Pancreas (tissue), 10 donors: Measurements from ENCODE around the gene TCP10L. TPM values are rescaled to one million over a fixed set of nuclear protein-coding genes. Genes with fewer than 3 reads are reported as not detected.

Experiments
- ATAC-seq, 4 donors: fragments of 200-7000 bp; cut with Tn5 transposase; one replicate each; pipeline versions ENCODE4 v1.8.0 to v1.9.1; 2020; ENCODE audit warnings: mild to moderate bottlenecking in 4 of 4, moderate library complexity in 4 of 4
- DNase-seq, 6 donors: peaks; one replicate each; pipeline ENCODE4 v3.0.0-alpha.2; 2020
- FAIRE-seq: peaks from 2 replicates; lab custom pipeline; 2012; peaks lifted over from hg19 to GRCh38; lab: Jason Lieb, UNC
- H3K27ac ChIP-seq, 4 donors: fragments of 200-600 bp; sonication (generic); 1 replicate in 3 of 4; 2 replicates in 1 of 4; pipeline versions ENCODE4 v1.5.0 to v1.8.0; 2020
- H3K27me3 ChIP-seq, 4 donors: fragments of 200-600 bp; one replicate each; pipeline ENCODE4 v1.8.0; 2021
- H3K36me3 ChIP-seq, 3 donors: fragments of 200-600 bp; sonication (generic) in 1 of 3; one replicate each; pipeline versions ENCODE4 v1.5.0 to v1.8.0; 2020 to 2021
- H3K4me1 ChIP-seq, 3 donors: fragments of 200-600 bp; one replicate each; pipeline ENCODE4 v1.8.0; 2021
- H3K4me3 ChIP-seq, 4 donors: fragments of 200-600 bp; sonication (generic) in 2 of 4; one replicate each; pipeline versions ENCODE4 v1.5.0 to v1.8.0; 2020 to 2021
- H3K9me3 ChIP-seq, 4 donors: fragments of 200-600 bp; one replicate each; pipeline ENCODE4 v1.8.0; 2021
- CTCF ChIP-seq, 4 donors: fragments of 200-600 bp; sonication (generic) in 3 of 4; IDR thresholded peaks; one replicate each; pipeline versions ENCODE4 v1.5.0 to v1.8.0; 2021; ENCODE audit warnings: antibody characterized with exemption in 4 of 4
- WGBS, 2 donors: extraction: QIAGEN DNeasy Blood & Tissue Kit; methylation state at CpG; one replicate each; pipeline ENCODE4 v1.1.7; 2013; 5-methylcytosine and 5-hydroxymethylcytosine counted together
- intact Hi-C, 3 donors: fragments of 100-400 bp; cut with DNase I; formaldehyde crosslinking; loops; one replicate each; pipeline versions ENCODE4 v1.11.1 to v1.14.2; 2022
- polyA plus RNA-seq, 2 donors: library from polyadenylated mRNA; stranded (reverse); fragments of 200-250 nt; gene quantifications; one replicate each; pipeline ENCODE4 v1.2.3, GENCODE V29; 2013
- total RNA-seq, 6 donors: library from RNA; stranded (reverse); fragmentation: NEBNext Ultra II Directional in 4 of 6; extraction: Animal tissue kit (Norgen Biotek cat#: 25700) in 4 of 6; gene quantifications; one replicate each; pipeline versions ENCODE4 v1.2.1 to v1.2.4, GENCODE V29; 2021 to 2023
- donor health status: healthy with polysubstance abuse.
- donor health status: DM: no; HTN: no; CAD: no; lungs with moderate emphysema.
- donor health status: DM: no; HTN: no; CAD: no.
- donor health status: control.
- donor health status: control.
- donor health status: Bipolar disorder and iron deficiency.
- donor health status: DM: yes; HTN: yes; CAD: no.
- donor health status: DM: no; HTN: no; CAD: no.
- donor health status: DM: no; HTN: no; CAD: no.
- donor health status: DM: yes; HTN: yes; CAD: no.

The TCP10L gene
- total and polyA plus RNA-seq, 8 donors = 0.26 to 1.9 (median 0.46) TPM; not detected in 3

DNA sequence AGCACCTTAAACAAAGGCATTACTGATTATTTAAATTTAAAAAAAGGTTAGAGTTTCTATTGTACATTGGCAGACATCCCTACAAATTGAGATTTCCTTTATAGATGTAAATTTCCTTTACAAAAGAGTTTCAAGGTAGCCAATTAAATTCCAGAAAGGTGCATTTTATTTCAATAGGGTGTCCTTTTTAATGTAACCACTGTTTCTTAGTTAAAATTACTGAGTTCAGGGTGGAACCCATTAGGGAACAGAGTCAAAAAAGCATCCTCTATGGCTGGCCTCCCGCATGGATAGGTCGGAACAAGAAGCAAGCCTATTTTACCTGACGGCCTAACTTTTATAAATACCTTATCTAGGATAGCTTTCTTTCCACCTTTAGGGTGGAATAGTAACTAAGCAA lies 24.4 kb downstream of the TCP10L start:
- Histone ChIP-seq H3K27me3 (no peaks in the 10 kb centered on the region), H3K36me3 (no peaks in the 10 kb centered on the region), H3K27ac (no peak overlapping the region), H3K9me3 (no peaks in the 10 kb centered on the region), H3K4me1 (no peaks in the 10 kb centered on the region), H3K4me3 (no peak overlapping the region)
- DNase-seq = no peak
- 94 to 95% methylated on average over 3 of the region's 3 CpGs for WGBS, 2 donors
- intact Hi-C loops = no loop called here
- no peak for ATAC-seq
- TF ChIP-seq CTCF (IDR thresholded peaks at IDR 0.05) = no peak
- no peak for FAIRE-seq

DNA sequence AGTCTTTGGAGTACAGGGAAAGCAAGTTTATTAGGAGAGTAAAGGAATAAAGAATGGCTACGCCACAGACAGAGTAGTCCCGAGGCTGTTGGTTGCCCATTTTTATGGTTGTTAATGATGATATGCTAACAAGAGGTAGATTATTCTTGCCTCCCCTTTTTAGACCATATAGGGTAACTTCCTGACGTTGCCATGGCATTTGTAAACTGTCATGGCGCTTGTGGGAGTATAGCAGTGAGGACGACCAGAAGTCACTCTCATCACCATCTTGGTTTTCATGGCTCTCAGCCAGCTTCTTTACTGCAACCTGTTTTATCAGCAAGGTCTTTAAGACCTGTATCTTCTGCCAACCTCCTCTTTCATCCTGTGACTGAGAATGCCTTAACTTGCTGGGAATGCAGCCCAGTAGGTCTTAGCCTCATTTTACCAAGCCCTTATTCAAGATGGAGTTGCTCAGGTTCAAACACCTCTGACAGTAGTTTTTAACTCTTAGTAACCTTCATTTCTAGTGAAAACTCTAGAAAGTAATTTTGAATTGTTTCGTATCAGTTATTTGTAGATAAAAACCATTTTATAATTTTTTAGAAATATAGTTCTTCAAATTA lies 26.2 kb downstream of the TCP10L start:
- Histone ChIP-seq H3K4me3 (no peak overlapping the region), H3K9me3 (no peaks in the 10 kb centered on the region), H3K27ac (no peak overlapping the region), H3K27me3 (no peaks in the 10 kb centered on the region), H3K4me1 (no peaks in the 10 kb centered on the region), H3K36me3 (no peaks in the 10 kb centered on the region)
- DNase-seq (no peak), FAIRE-seq (peak; percentile 57), ATAC-seq (no peak)
- TF ChIP-seq CTCF (IDR thresholded peaks at IDR 0.05) = no peak
- WGBS, 2 donors = 81 to 87% methylated on average over 6 of the region's 6 CpGs
- intact Hi-C loops = no loop called here

DNA sequence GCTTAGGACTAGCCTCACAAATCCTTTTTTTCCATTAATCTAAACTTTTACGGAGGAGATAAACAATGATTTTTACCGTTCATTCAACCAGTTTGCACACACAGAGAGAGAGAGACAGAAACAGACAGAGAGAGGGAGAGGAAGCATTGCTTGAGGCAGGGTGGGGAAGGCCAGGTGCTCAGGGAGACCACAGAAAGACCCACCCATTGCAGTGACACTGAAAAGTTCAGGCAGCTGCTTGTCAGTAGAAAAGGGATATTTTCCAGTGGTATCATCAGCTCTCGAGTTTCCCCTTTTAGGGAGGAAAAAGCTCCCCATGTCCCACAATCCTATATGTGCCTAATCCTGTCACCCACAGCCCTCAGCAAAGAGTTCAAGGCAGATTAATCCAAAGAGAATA lies 27.2 kb downstream of the TCP10L start:
- no peak for ATAC-seq
- no peak for DNase-seq
- Histone ChIP-seq H3K9me3 (no peaks in the 10 kb centered on the region), H3K27me3 (no peaks in the 10 kb centered on the region), H3K36me3 (no peaks in the 10 kb centered on the region), H3K27ac (no peak overlapping the region), H3K4me1 (no peaks in the 10 kb centered on the region), H3K4me3 (no peak overlapping the region)
- intact Hi-C loops = no loop called here
- whole genome bisulfite sequencing, 2 donors = 78 to 85% methylated on average over 3 of the region's 3 CpGs
- TF ChIP-seq CTCF (IDR thresholded peaks at IDR 0.05) = no peak
- FAIRE-seq = no peak

DNA sequence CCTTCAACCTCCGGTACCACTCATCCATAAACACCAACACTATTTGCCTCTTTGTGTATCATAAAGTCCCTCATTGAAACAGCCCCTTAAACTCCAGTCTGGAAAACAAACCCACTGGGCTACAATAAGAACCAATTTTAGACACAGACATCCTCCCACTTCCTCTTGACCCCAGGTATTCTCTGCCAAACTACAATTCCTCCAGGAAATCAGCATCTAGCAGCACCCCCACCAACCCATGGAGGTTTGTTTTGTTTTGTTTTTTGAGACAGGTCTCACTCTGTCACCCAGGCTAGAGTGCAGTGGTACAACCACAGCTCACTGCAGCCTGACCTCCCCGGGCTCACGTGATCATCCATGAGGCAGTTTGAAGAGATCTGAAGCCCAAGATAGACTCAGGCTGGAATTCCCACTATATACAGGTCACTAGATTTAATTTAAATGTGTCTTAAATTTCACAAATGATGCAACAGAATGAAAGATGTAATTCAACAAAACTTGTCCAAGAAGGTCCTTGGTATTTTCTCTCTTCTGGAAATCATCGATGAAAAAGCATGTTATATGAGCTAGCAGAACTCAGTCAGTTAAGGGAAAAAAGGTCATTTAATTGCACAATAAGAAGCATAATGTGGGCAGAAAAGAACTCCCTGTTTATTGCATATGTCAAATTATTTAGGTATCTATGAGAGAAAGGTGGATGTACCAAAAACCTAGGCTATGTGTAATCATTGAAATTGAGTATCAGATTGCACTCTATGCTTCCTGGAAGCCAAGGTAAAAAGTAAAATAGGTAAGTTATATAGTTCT lies 30.3 kb downstream of the TCP10L start:
- Histone ChIP-seq H3K9me3 (no peaks in the 10 kb centered on the region), H3K27ac (no peak overlapping the region), H3K4me3 (no peak overlapping the region), H3K4me1 (no peaks in the 10 kb centered on the region), H3K27me3 (no peaks in the 10 kb centered on the region), H3K36me3 (no peaks in the 10 kb centered on the region)
- intact Hi-C loops = no loop called here
- ATAC-seq (no peak), DNase-seq (no peak), FAIRE-seq (no peak)
- no peak for TF ChIP-seq CTCF (IDR thresholded peaks at IDR 0.05)
- 89 to 91% methylated on average over 4 of the region's 4 CpGs for WGBS, 2 donors

- no peaks in the 10 kb centered on the region for H3K27me3 ChIP-seq
- intact Hi-C loops = no loop called here
- H3K4me3 ChIP-seq = no peak overlapping the region
- no peaks in the 10 kb centered on the region for H3K9me3 ChIP-seq
- 61 to 75% methylated on average over 3 of the region's 3 CpGs for WGBS, 2 donors
- FAIRE-seq (no peak), ATAC-seq (no peak), DNase-seq (no peak)
- H3K27ac ChIP-seq = no peak overlapping the region
- TF ChIP-seq CTCF (IDR thresholded peaks at IDR 0.05) = no peak
- H3K4me1 ChIP-seq = no peaks in the 10 kb centered on the region
- H3K36me3 ChIP-seq = no peaks in the 10 kb centered on the region
These were observed 35.4 kb downstream of the TCP10L start for GRCh38 chr21:32549886-32550285.
